HCT116 (cell line): ENCODE measurements around the gene PIWIL4.

ENCODE experiments used
- CTCF ChIP-seq, 3 experiments: fragments of 200-600 bp in 1 of 3; sonication (generic) in 1 of 3; IDR thresholded peaks in 2 of 3; conservative IDR thresholded peaks in 1 of 3; 2 replicates each; pipeline ENCODE4 v1.5.1; 2012 to 2017; ENCODE audit warnings: low read depth in 2 of 3, low read length in 2 of 3, antibody characterized with exemption in 1 of 3, borderline replicate concordance in 1 of 3, control low read depth in 1 of 3, mild to moderate bottlenecking in 1 of 3, mixed read lengths in 1 of 3, mixed run types in 1 of 3, moderate library complexity in 1 of 3; ENCODE audit not compliant: insufficient read depth in 1 of 3
- EZH2 ChIP-seq: fragments of 200-600 bp; sonication (generic); IDR thresholded peaks from 2 replicates; pipeline ENCODE4 v1.6.1; 2017; ENCODE audit warnings: antibody characterized with exemption, mixed run types
- EZH2phosphoT487 ChIP-seq: fragments of 200-600 bp; IDR thresholded peaks from 2 replicates; pipeline ENCODE4 v1.6.1; 2018; ENCODE audit warnings: antibody characterized with exemption, borderline replicate concordance
- MAX ChIP-seq: IDR thresholded peaks from 2 replicates; pipeline ENCODE4 v1.6.1; 2012
- POLR2A ChIP-seq: IDR thresholded peaks from 2 replicates; pipeline ENCODE4 v1.7.0; 2011; ENCODE audit warnings: borderline replicate concordance; ENCODE audit not compliant: insufficient read depth, insufficient read length; ENCODE audit errors: extremely low read depth
- RAD21 ChIP-seq: IDR thresholded peaks from 2 replicates; pipeline ENCODE4 v1.6.1; 2012; ENCODE audit warnings: low read depth, mild to moderate bottlenecking
- REST ChIP-seq: IDR thresholded peaks from 2 replicates; pipeline ENCODE4 v1.6.1; 2012; ENCODE audit warnings: low read depth
- SIN3A ChIP-seq: IDR thresholded peaks from 2 replicates; pipeline ENCODE4 v1.6.1; 2012; ENCODE audit warnings: low read depth

- TF ChIP-seq CTCF (IDR thresholded peaks at IDR 0.05 in 2 of 3, conservative IDR thresholded peaks at IDR 0.05 in 1 of 3; ENCODE audit: borderline replicate concordance in 1 of 3, insufficient read depth in 1 of 3, low read depth in 2 of 3, low read length in 2 of 3) (no peak), RAD21 (no peak), REST (no peak), EZH2phosphoT487 (no peak), MAX (no peak), POLR2A (no peak), SIN3A (no peak), EZH2 (no peak)
These were observed 14.8 kb downstream of the PIWIL4 start for GRCh38 chr11:94581926-94582325.
